ENCODE results near the gene HIBCH.
"Not testable (repeated sequence)": the region's sequence is repeated elsewhere in the genome, so short reads cannot be mapped to it uniquely, and the experiment has no call there.

HIBCH gene

GRCh38 chr2:190186238-190186637 lies 133.4 kb downstream of the HIBCH start:
- no peak for DNase-seq (ENCODE audit: low read depth)

DNA sequence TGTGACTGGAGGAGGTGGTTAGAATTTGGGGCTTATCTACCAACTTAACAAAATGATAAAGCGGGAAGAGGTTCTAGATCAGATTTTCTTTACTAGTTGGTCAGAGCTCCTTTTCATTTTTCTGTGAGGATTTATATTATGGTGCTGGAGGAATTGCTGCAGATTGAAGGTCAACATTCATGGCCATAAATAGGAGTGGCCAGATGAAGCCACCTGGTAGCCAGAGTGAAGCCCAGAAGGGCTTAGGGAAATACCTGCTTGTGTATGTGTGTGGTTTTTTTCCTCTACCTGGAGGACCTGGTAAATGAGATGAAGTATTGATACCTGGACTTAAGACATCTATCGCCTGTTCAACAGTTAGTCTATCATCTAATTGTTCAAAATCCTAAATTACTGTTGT lies 134.2 kb downstream of the HIBCH start:
- no peak for DNase-seq (ENCODE audit: low read depth)

- no peak for DNase-seq (ENCODE audit: low read depth)
Measured at GRCh38 chr2:190184460-190184859, 135.2 kb downstream of the HIBCH start.

GRCh38 chr2:190183539-190183938 lies 136.1 kb downstream of the HIBCH start:
- DNase-seq (ENCODE audit: low read depth) = no peak

DNA sequence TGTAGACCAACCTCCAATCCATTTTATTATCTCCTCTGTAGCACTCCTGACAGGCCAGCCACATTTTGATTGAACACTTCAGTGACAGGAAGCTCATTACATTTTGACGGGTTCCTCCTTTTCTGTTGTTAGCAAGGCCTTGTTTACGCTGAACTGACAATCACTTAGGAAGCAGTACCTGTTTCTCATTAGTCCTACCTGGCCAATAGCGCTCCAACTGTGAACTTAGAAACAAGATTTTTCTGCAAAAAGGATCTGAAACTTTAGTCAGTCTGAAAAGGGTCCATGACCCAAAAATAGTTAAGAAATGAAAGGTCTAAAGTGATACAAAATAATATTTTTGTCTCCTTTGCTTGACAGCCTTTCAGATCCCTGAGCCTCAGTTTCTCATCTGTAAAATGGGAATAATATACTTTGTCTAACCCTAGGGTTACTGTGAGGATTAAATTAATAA lies 137.5 kb downstream of the HIBCH start:
- DNase-seq (ENCODE audit: low read depth) = no peak

DNA sequence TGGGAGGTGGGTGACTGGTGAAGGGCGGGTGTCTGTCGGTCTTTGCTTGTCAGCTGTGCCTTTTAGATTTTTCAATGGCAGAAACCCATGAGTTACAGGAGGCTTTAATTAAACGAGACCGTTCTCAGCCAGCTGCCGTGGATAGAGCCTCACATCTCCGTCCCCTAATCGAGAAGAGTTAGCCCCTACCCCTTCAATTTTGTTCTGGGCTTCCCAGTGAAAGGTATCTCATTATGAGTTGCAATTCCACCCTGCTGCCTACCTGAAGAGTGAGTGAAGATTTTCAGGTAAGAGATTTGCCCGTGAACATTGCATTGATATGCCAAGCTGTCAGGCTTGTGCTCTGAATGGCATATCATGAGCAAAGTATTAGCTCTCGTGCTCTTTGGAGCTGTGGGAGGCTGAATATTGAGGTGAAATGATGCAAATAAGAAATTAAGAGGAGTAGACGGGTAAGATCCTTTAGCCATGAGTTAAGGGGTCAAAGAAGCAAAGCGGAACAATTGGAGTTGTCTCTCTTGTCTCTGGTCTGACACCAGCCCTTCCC lies 138.4 kb downstream of the HIBCH start:
- DNase-seq (ENCODE audit: low read depth) = no peak

DNA sequence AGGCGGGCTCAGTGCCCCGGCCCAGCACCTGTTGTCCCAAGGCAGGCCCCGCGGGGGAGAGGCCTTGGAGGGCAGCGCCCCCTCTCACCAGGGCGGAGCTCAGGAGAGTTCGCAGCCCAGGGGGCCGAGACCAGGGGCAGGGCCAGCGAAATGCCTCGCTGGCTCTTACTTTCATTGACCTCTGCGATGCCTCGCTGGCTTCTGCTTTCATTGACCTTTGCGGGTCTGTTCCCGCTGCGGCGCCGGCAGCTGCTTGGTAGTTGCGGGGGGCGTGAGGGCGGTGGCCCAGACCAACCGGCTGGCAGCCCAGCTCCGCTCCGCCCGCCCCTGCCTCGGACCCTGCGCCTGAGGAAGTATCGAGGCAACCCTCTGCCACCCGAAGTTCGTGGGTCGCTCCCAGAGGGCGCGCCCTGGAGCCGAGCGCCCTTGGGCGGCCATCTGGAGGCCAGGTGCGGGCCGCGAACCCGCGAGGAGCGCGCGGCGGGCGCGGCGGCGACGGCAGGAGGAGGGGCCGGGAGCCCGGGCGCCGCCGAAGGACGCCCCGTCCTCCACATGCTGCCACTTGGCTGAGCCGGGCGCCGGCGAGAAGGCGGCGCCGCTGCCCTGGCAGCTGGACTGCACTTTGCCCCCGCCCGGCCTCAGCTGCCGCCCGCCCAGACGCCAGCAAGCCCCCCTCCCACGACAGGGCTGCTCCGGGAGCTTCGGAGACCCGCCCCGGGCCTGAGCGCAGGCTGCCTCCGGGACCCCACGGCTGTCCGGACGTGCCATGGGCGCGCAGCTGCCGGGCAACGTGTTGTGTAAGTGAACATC lies 139.1 kb downstream of the HIBCH start:
- DNase-seq (ENCODE audit: low read depth) = no peak

- no peak for DNase-seq (ENCODE audit: low read depth)
Measured at GRCh38 chr2:190179754-190180312, 139.8 kb downstream of the HIBCH start.

GRCh38 chr2:190178066-190178722 lies 141.4 kb downstream of the HIBCH start:
- DNase-seq (ENCODE audit: low read depth) = no peak

DNA sequence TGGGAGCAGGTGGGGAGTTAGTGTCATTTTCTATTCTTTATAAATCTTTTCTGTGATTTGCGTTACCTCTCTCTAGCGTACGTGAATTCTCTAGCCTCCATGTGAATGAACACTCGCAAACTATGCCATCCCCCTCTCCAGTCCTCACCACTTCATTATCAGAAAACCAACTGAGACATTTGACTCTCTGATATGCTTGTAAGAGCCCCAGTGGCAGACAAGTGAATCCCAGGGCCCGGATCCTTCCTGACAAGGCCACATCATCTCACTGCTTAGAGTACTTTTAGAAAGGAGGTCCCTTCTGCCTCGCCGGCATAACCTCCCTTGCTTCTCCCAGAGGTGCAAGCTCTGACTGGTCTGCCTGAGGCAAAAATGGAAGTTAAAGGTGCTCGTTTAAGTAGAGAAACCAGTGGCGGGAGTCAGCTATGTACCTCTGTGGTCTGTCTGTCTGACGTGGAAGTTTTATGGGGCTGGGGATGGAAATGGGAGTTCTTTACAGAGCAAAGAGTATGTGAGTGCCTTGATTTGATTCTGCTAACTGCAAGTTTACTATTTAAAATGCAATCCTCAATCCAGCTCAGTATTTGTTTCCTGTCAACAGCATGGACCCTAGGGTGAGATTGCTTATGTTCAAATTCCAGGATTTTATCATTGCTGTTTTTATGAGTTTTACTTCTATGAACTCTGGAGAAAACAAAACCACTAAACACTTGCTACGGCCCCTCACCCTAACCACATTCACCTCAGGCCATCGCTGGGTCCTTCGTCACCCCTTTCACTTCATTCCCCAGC lies 142.2 kb downstream of the HIBCH start:
- no peak for DNase-seq (ENCODE audit: low read depth)

GRCh38 chr2:190173392-190173791 lies 146.2 kb downstream of the HIBCH start:
- no peak for DNase-seq (ENCODE audit: low read depth)

DNA sequence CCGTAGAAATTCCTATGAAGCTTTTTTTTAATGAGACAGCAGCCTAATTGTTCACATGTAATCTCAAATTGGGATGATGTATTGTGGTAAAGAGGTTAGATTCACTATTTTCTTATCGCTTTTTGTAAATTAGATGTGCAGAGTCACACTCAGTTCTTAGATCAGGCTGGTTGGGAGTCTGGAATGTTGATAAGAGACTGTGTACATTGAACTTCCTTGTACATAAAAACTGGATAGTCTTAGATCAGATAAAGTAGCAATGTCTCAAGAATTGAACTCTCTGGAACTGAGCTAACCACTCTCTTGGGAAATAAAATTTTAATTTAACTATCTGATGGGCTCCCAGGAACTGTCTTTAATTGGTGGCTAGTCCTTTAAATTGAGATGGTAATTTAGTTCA lies 149.0 kb downstream of the HIBCH start:
- no peak for DNase-seq (ENCODE audit: low read depth)

DNA sequence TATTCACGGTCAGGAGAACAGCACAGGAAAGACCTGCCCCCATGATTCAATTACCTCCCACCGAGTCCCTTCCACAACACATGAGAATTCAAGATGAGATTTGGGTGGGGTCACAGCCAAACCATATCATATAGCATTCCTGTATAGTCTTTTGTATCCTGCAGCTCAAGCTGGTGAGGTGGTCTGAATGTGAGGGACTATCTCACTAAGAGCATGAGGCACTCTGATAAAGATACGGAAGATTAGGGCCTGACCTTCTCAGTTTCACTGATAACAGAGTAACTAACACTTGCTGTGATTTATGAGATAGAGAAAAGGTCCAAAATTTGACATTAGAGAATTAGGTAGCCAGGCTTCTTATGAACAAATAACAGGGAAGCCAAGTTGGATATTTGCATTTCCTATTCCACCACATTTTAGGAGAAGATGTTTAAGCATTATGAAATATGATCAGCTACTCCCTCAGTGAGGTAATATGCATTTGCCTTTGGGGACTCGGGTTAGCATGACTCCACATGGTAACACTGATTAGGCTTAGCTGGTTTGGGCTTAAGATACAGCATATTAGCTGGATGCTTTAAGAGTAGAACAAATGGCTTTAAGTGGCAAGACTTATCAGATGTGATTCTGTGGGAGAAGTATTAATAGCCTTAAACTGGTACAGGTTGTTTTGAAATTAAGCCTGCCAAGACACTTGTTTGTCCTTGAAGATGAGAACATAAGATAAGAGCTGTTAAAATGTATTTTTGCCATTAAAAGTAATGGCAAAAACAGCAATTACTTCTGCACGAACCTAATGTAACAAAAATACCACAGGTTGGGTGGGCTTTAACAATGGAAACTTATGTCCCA lies 150.2 kb downstream of the HIBCH start:
- DNase-seq (ENCODE audit: low read depth) = no peak

DNA sequence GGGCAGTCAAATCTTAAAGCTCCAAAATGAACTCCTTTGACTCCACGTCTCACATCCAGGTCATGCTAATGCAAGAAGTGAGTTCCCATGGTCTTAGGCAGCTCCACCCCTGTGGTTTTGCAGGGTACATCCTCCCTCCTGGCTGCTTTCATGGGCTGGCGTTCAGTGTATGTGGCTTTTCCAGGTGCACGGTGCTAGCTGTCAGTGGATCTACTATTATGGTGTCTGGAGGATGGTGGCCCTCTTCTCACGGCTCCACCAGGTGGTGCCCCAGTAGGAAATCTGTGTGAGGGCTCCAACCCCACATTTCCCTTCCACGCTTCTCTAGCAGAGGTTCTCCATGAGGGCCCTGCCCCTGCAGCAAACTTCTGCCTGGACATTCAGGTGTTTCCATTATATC lies 151.9 kb downstream of the HIBCH start:
- DNase-seq (ENCODE audit: low read depth) = no peak

DNA sequence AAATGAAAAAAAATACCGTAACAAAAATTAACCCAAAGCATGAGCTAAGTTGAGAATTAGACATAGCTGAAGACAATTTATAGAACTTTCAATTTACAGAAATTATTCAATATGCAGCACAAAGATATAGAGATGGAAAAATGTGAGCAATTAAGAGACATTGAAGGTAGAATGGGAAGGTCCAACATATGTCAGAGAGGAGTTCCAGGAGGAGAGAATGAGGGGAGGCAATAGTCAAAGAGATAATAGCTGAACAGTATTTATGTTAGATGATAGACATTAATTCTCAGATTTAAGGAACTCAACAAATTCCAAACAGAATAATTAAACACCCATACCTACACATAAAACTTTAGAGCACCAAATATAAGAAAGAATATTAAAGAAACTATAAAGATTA lies 154.1 kb downstream of the HIBCH start:
- DNase-seq (ENCODE audit: low read depth) = no peak

DNA sequence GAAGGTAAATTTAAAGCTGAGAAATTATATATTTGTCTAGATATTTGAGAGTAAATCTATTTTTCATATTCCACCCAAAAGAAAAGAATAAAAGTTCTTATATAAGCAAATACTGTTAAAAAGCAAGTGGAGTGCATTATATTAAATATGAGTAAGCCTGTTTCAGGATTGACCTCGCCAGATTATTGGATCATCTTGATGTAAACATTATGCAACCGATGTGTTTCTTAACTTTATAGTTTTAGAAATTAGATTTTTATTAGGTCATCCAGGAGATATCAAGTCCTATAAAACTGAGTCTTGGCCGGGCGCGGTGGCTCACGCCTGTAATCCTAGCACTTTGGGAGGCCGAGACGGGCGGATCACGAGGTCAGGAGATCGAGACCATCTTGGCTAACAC lies 156.8 kb downstream of the HIBCH start:
- no peak for DNase-seq (ENCODE audit: low read depth)

DNA sequence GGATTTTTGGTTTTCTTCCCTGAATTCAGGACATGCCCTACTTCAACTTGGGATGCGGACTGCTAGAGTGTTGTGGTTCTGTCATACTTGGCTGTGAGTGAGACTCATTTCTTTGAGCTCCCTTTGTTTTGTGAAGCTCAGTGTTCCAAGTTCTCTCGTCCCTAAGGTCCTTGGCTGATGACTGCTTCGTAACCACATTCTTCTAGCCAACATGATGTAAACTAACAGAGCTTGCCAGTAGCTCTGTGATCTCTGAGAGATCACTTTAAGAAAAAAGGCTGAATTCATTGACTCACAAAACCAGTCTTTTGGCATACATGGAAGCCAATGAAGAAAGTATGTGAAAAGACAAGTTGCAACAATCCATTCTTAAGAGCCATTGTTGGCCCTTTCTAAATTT lies 160.2 kb downstream of the HIBCH start:
- DNase-seq (ENCODE audit: low read depth) = no peak

DNA sequence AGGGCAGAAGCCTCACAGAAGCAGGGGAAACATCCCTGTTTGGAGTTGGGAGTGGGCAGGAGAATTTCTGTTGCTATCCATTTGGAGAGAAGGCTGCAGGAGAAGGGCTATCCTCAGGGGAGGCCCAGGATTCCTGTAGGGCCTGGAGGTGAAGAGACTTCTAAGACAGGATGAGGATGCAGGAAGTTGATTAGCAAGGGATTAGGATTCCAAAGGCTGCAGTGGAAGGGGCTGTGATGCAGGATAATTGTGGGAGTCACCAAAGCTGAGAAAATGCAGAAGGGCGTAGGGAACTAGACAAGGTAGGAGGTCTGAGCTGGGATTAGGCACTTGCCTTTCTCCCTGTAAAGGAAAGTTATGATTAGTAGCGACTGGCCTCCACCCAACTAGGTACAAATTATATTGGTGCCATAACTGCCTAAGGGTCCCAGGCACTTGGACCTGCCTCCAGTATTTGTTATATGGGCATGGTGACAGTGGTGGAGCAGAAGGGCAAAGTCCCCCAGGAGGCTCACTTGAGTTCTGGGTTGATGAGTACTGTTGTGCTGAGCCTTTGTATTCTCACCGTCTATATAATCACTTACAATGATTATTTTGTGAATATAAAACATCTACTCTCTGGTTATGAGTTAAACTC lies 160.7 kb downstream of the HIBCH start:
- no peak for DNase-seq (ENCODE audit: low read depth)

DNA sequence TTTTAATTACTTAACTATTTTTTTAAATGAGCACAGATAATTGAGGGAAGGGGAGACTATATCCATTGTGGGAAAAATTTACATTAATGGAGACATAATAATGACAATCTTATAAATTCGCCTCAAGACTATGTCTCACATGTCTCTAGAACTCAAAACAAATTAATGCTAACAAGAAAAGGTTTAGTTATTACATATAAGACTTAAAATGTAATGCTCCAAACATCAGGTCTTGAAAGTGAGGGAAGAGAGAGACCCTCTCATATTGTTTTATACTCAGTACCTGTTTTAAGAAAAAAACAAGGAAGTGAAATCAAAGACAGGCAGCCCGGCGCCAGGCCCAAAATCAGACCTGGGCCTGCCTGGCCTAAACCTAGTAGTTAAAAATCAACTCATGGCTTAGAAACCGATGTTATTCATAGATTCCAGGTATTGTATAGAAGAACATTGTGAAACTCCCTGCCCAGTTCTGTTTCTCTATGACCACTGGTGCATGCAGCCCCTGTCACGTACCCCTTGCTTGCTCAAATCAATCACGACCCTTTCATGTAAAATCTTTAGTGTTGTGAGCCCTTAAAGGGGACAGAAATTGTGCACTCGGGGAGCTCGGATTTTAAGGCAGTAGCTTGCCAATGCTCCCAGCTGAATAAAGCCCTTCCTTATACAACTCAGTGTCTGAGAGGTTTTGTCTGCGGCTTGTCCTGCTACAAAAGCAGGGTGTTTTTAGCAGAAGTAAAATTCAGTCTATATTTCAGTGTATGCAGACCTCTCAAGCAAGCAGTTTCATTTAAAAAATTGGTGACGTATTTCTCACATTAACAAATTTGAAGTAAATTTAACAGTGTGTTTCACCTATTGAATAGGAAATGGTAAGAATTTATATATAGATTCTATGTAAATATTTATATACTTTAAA lies 161.8 kb downstream of the HIBCH start:
- not testable (repeated sequence) for DNase-seq (ENCODE audit: low read depth)
